Cardiac muscle cell (in vitro differentiated cells and primary cell): Measurements from ENCODE around the gene MEAK7. TPM values are rescaled to one million over a fixed set of nuclear protein-coding genes. Genes with fewer than 3 reads are reported as not detected.

Experiments used
- DNase-seq, 2 donors: peaks; one replicate each; pipeline versions ENCODE4 v3.0.0 to v3.0.0-alpha.2; 2010 to 2017; ENCODE audit warnings: low read depth in 1 of 2, low spot score in 1 of 2
- H3K27ac ChIP-seq: fragments of 200-600 bp; sonication (generic); 2 replicates; pipeline ENCODE4 v1.5.1; 2016
- H3K27me3 ChIP-seq: fragments of 200-600 bp; sonication (generic); 2 replicates; pipeline ENCODE4 v1.6.0; 2016; ENCODE audit warnings: control low read depth
- H3K36me3 ChIP-seq: fragments of 200-600 bp; sonication (generic); 2 replicates; pipeline ENCODE4 v1.5.1; 2016; ENCODE audit warnings: control low read depth
- H3K4me1 ChIP-seq: fragments of 200-600 bp; sonication (generic); 2 replicates; pipeline ENCODE4 v1.8.1; 2017; ENCODE audit warnings: low read depth, mild to moderate bottlenecking, mixed run types
- H3K4me3 ChIP-seq: fragments of 200-600 bp; sonication (generic); 2 replicates; pipeline ENCODE4 v1.5.1; 2016; ENCODE audit warnings: mild to moderate bottlenecking
- H3K9me3 ChIP-seq: fragments of 200-600 bp; sonication (generic); 2 replicates; pipeline ENCODE4 v1.5.1; 2017; ENCODE audit warnings: low read depth, mild to moderate bottlenecking, control low read depth
- polyA plus RNA-seq: library from polyadenylated mRNA; unstranded; fragments of >200 nt; fragmentation: Nextera tagmentation; extraction: Ambion mirVana; gene quantifications from 2 replicates; pipeline ENCODE4 v1.2.1, GENCODE V29; 2016
- total RNA-seq: library from RNA; depleted of rRNA; stranded (reverse); fragments of >200 nt; gene quantifications from 2 replicates; pipeline ENCODE4 v1.2.3, GENCODE V29; 2016
- TF ChIP-seq, protein P1 (sequence below): IDR thresholded peaks from 2 replicates; pipeline ENCODE4 v1.5.1; 2012; ENCODE audit warnings: low read depth, mild to moderate bottlenecking, low read length

MEAK7 gene
- total and polyA plus RNA-seq, 2 experiments from 2014 or later = 26.6 to 28.7 TPM

DNA sequence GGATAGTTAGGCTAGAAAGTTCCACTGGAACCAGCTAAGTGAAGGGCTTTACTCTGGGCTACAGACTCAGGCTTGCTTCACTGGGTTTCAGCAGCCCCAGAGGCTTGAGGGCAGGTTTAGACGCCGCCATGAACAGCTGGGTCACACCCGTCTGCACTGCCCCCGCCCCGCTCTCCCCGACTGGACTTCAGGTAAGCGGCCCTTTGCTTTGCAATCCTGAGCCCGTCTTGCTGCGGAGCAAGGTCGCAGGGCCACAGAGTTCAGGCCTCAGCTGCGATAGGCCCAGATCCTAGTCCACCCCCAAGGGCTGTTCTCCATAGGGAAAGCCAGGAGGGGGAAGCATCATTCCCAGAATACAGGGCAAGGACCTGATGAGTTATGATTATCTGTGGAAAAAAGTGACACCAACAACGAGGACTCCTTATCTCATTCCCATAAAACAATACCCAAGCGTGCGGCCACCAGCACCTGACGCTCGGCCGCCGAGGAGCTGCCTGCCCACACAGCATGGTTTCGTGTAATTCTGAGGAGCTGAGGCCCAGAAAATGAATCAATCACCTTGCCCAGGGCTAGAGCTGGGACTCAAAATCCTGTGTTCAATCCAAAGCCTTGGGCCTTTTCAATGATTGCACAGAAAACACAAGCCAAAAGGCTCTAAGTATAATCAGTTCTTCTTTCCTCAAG lies 20.4 kb downstream of the MEAK7 start:
- H3K27ac ChIP-seq = no peak overlapping the region
- peaks cover 5% of the 10 kb centered on the region for H3K36me3 ChIP-seq
- no peak for DNase-seq
- H3K27me3 ChIP-seq = no peaks in the 10 kb centered on the region
- no peak overlapping the region for H3K4me3 ChIP-seq
- H3K4me1 ChIP-seq = no peaks in the 10 kb centered on the region
- H3K9me3 ChIP-seq = no peaks in the 10 kb centered on the region
- TF ChIP-seq, protein P1, sequence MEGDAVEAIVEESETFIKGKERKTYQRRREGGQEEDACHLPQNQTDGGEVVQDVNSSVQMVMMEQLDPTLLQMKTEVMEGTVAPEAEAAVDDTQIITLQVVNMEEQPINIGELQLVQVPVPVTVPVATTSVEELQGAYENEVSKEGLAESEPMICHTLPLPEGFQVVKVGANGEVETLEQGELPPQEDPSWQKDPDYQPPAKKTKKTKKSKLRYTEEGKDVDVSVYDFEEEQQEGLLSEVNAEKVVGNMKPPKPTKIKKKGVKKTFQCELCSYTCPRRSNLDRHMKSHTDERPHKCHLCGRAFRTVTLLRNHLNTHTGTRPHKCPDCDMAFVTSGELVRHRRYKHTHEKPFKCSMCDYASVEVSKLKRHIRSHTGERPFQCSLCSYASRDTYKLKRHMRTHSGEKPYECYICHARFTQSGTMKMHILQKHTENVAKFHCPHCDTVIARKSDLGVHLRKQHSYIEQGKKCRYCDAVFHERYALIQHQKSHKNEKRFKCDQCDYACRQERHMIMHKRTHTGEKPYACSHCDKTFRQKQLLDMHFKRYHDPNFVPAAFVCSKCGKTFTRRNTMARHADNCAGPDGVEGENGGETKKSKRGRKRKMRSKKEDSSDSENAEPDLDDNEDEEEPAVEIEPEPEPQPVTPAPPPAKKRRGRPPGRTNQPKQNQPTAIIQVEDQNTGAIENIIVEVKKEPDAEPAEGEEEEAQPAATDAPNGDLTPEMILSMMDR = no peak

DNA sequence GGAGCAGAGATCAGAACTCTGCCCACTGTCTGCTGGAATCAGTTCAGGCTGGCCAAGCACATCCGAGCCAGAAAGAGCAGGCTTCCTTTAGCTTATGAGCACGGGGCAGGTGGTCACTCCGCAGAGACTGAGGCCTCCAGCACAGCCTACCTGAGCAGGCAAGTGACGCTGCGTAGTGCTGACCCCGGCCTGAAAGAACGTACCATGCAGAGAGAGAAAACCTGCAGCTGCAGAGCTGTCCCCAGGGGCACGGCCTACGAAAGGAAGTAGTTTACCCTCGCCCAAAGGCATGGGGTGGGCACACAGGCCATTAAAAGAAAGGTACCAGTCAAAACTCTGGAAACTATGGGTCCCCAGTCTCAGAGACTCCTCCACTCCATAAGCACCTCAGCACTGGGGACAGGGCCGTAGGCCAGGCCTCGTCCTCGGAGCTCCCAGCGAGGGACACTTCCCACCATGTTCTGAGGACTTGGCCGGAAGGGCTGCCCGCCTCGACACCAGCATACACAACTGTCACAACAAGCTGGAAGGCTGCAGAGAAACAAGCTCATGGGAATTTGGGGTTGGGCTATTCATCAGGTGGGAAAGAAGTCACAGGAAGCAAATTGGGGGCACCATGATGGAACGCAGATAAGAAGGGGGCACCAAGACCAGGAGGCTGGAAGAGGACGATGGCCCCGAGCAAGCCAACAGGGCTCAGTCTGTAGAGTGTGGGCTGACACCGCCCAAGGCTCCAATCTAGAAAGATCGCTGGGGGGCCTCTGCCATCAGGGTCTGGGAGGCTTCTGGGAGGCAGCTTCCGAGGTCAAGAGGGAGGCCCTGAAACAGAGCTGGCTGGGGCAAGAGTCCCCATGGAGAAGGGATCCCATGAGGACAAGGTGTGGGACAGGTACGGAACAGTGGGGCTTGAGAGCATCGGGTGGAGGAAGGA lies 21.2 kb downstream of the MEAK7 start:
- no peak for DNase-seq
- peaks cover 1% of the 10 kb centered on the region for H3K36me3 ChIP-seq
- TF ChIP-seq, protein P1 = no peak
- no peaks in the 10 kb centered on the region for H3K4me1 ChIP-seq
- H3K27ac ChIP-seq = no peak overlapping the region
- no peak overlapping the region for H3K4me3 ChIP-seq
- no peaks in the 10 kb centered on the region for H3K9me3 ChIP-seq
- H3K27me3 ChIP-seq = no peaks in the 10 kb centered on the region

DNA sequence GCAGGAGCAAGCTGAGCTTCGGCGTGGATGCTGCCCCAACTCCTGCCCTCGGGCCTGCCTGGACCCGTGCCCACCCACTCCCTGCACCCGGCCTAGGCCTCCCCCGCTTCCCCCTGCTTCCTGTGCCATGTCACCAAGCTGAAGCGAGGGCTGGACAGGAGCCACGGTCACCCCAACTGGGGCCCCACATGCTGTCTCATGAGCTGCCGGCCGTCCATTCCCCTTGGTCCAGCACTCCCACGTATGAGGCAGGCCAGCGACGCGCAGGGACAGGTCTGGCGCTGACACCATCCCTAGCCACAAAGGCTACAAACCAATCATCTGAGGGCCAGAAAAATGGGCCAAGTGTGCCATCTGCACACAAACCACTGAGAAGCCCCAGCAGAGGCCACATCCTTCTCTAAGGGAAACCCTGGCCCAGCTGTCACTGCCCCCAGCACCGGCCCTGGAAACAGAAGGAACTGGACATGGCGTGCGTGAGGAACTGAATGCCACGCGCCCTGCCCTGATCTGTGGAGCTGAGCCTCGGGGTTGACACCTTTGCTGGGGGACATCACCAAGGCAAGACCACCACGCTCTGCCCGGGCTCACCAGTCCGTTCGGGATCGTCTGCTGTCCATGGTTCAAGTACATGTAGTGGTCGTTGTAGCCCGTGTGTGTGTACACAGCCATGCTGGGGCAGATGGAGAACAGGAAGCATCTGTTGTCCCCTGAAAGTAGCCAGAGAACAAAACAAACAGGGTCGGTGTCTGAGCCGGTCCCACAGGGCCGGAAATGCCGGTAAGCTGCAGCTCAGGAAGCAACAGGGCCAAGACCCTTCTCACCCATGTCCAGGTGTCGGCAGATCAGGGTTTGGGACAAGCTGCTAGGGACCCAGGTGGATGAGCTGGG lies 22.2 kb downstream of the MEAK7 start:
- Histone ChIP-seq H3K9me3 (no peaks in the 10 kb centered on the region), H3K4me1 (no peaks in the 10 kb centered on the region), H3K4me3 (no peak overlapping the region), H3K27me3 (no peaks in the 10 kb centered on the region), H3K27ac (no peak overlapping the region), H3K36me3 (no peaks in the 10 kb centered on the region)
- TF ChIP-seq, protein P1 = no peak
- DNase-seq = peak in 1 of 2 donors; percentile 7

DNA sequence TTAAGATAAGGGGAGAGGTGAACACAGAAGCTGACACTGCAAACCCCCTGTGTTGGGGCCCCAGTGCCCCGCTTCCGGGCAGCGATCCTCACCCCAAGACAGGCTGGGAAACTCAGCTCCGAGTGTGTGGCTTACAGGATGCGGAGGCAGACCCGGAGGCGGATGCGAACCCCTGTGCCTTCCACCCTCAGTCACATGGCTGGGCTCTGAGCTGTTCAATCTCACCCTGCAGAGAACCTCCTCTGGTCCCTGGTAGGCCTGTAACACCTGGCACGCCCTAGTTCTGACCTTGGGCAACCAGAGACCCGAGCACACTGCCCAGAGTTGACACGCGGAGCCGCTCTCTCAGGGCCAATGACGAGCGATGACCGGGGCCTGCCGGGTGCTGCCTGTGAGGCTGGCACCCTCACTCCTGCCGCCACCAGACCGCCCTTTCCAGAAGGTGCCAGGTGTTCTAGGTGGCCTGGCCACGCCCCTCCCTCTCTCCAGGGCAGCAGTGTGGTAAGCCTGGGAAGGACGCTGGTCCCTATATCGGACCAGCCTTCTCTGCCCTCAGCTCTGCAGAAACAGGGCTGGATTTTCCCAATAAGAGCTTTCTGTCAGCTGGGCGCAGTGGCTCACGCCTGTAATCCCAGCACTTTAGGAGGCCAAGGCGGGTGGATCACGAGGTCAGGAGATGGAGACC lies 23.3 kb downstream of the MEAK7 start:
- no peak for DNase-seq
- Histone ChIP-seq H3K4me1 (no peaks in the 10 kb centered on the region), H3K36me3 (no peaks in the 10 kb centered on the region), H3K9me3 (no peaks in the 10 kb centered on the region), H3K27me3 (no peaks in the 10 kb centered on the region), H3K27ac (no peak overlapping the region), H3K4me3 (no peak overlapping the region)
- TF ChIP-seq, protein P1 = no peak
